Adrenal gland (tissue), 5 donors: Measurements from ENCODE around the gene HTATIP2.

Source experiments
- CTCF ChIP-seq, 6 experiments: fragments of 450-650 bp in 4 of 6; fragments of 200-600 bp in 2 of 6; sonication (generic) in 1 of 6; IDR thresholded peaks; 1 replicate in 5 of 6; 2 replicates in 1 of 6; pipeline versions ENCODE4 v1.5.1 to v1.8.0; 2016 to 2021; ENCODE audit warnings: antibody characterized with exemption in 6 of 6, mild to moderate bottlenecking in 2 of 6, moderate library complexity in 1 of 6
- POLR2A ChIP-seq, 2 donors: fragments of 450-650 bp; IDR thresholded peaks; one replicate each; pipeline ENCODE4 v1.6.1; 2017; ENCODE audit warnings: antibody characterized with exemption in 2 of 2, mild to moderate bottlenecking in 2 of 2, moderate library complexity in 1 of 2
- donor health status: DM: no; HTN: no; CAD: no.

- no peak for TF ChIP-seq CTCF (IDR thresholded peaks at IDR 0.05)
- no peak for TF ChIP-seq POLR2A (IDR thresholded peaks at IDR 0.05)
These were observed 65.7 kb downstream of the HTATIP2 start for GRCh38 chr11:20429216-20429615.
